ENCODE measurements around the gene TRIM72. TPM values are rescaled to one million over a fixed set of nuclear protein-coding genes. Genes with fewer than 3 reads are reported as not detected.

Gene TRIM72
- total and polyA plus RNA-seq, 9 of the 15 experiments (the other 6 are each of a cell fraction or from before 2014, with no cell fraction given): under 0.01 TPM; not detected in 8

DNA sequence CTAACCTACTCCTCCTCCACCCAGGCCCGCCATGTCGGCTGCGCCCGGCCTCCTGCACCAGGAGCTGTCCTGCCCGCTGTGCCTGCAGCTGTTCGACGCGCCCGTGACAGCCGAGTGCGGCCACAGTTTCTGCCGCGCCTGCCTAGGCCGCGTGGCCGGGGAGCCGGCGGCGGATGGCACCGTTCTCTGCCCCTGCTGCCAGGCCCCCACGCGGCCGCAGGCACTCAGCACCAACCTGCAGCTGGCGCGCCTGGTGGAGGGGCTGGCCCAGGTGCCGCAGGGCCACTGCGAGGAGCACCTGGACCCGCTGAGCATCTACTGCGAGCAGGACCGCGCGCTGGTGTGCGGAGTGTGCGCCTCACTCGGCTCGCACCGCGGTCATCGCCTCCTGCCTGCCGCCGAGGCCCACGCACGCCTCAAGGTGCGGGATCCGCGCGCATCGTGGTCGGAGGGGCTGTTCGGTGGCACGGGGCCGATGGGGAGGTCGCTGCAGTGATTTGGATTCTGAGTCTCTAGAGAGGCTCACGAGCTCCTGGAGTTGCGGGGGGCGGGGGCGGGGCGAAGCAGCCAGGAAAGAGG, 878 bp downstream of the TRIM72 start (continued):
- TF ChIP-seq, protein P1, sequence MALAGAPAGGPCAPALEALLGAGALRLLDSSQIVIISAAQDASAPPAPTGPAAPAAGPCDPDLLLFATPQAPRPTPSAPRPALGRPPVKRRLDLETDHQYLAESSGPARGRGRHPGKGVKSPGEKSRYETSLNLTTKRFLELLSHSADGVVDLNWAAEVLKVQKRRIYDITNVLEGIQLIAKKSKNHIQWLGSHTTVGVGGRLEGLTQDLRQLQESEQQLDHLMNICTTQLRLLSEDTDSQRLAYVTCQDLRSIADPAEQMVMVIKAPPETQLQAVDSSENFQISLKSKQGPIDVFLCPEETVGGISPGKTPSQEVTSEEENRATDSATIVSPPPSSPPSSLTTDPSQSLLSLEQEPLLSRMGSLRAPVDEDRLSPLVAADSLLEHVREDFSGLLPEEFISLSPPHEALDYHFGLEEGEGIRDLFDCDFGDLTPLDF (CRISPR knock-in tag; IDR thresholded peaks at IDR 0.05): no peak
- TF ChIP-seq, protein P2, sequence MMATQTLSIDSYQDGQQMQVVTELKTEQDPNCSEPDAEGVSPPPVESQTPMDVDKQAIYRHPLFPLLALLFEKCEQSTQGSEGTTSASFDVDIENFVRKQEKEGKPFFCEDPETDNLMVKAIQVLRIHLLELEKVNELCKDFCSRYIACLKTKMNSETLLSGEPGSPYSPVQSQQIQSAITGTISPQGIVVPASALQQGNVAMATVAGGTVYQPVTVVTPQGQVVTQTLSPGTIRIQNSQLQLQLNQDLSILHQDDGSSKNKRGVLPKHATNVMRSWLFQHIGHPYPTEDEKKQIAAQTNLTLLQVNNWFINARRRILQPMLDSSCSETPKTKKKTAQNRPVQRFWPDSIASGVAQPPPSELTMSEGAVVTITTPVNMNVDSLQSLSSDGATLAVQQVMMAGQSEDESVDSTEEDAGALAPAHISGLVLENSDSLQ (IDR thresholded peaks at IDR 0.05): no peak
- TF ChIP-seq HNRNPL (IDR thresholded peaks at IDR 0.05; ENCODE audit: low read depth, low read length): peak; percentile 63
- TF ChIP-seq LEF1 (IDR thresholded peaks at IDR 0.05): no peak
- no peak for TF ChIP-seq ZFX (CRISPR knock-in tag; IDR thresholded peaks at IDR 0.05)
- TF ChIP-seq PHB (CRISPR knock-in tag; IDR thresholded peaks at IDR 0.05): no peak
- no peak for TF ChIP-seq ZNF12 (CRISPR knock-in tag; IDR thresholded peaks at IDR 0.05)
- no peak for TF ChIP-seq KLF13 (tag; IDR thresholded peaks at IDR 0.05; ENCODE audit: borderline replicate concordance, low read depth)
- TF ChIP-seq CREBBP (IDR thresholded peaks at IDR 0.05; ENCODE audit: low read depth, low read length): no peak
- TF ChIP-seq ZBTB8A (IDR thresholded peaks at IDR 0.05; ENCODE audit: partially characterized antibody): no peak
- no peak for TF ChIP-seq CBX8 (IDR thresholded peaks at IDR 0.05; ENCODE audit: borderline replicate concordance, extremely low read depth, low read depth, low read length, poor library complexity, severe bottlenecking)
- no peak for TF ChIP-seq SRF (CRISPR knock-in tag; IDR thresholded peaks at IDR 0.05)
- TF ChIP-seq DMBX1 (CRISPR knock-in tag; IDR thresholded peaks at IDR 0.05; ENCODE audit: borderline replicate concordance): no peak
- TF ChIP-seq, protein P3, sequence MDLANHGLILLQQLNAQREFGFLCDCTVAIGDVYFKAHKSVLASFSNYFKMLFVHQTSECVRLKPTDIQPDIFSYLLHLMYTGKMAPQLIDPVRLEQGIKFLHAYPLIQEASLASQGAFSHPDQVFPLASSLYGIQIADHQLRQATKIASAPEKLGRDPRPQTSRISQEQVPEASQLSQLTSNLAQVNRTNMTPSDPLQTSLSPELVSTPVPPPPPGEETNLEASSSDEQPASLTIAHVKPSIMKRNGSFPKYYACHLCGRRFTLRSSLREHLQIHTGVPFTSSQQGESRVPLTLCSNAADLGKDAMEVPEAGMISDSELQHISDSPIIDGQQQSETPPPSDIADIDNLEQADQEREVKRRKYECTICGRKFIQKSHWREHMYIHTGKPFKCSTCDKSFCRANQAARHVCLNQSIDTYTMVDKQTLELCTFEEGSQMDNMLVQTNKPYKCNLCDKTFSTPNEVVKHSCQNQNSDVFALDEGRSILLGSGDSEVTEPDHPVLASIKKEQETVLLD (IDR thresholded peaks at IDR 0.05): no peak
- TF ChIP-seq, protein P4, sequence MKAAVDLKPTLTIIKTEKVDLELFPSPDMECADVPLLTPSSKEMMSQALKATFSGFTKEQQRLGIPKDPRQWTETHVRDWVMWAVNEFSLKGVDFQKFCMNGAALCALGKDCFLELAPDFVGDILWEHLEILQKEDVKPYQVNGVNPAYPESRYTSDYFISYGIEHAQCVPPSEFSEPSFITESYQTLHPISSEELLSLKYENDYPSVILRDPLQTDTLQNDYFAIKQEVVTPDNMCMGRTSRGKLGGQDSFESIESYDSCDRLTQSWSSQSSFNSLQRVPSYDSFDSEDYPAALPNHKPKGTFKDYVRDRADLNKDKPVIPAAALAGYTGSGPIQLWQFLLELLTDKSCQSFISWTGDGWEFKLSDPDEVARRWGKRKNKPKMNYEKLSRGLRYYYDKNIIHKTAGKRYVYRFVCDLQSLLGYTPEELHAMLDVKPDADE (conservative IDR thresholded peaks at IDR 0.05; ENCODE audit: control insufficient read depth, low read depth, low read length): no peak
- no peak for TF ChIP-seq NBN (IDR thresholded peaks at IDR 0.05; ENCODE audit: low read depth)
- TF ChIP-seq TCF7L2 (IDR thresholded peaks at IDR 0.05; ENCODE audit: low read depth, low read length): no peak

All from K562 (cell line).